Neural cell (in vitro differentiated cells): ENCODE data around the gene PIAS4. TPM values are rescaled to one million over a fixed set of nuclear protein-coding genes. Genes with fewer than 3 reads are reported as not detected.

Experiments
- H2AFZ ChIP-seq: fragments of 200-600, 300-800 bp; sonication (generic), shearing (Covaris generic); 2 replicates; pipeline ENCODE4 v1.6.0; 2014; ENCODE audit warnings: low read depth, mild to moderate bottlenecking, antibody characterized with exemption, low read length, moderate library complexity
- H3F3A ChIP-seq: fragments of 200-600 bp; shearing (Covaris generic); 2 replicates; pipeline ENCODE4 v1.6.1; 2016; ENCODE audit warnings: mild to moderate bottlenecking, moderate library complexity, mixed read lengths, antibody characterized with exemption, low read length; ENCODE audit not compliant: insufficient read depth, poor library complexity, severe bottlenecking
- H3K27ac ChIP-seq: fragments of 200-600, 300-800 bp; sonication (generic), shearing (Covaris generic); 2 replicates; pipeline ENCODE4 v1.5.1; 2014; ENCODE audit warnings: mild to moderate bottlenecking, low read length, moderate library complexity
- H3K27me3 ChIP-seq: fragments of 300-800, 200-600 bp; sonication (generic), shearing (Covaris generic); 2 replicates; pipeline ENCODE4 v1.6.0; 2014; ENCODE audit warnings: mild to moderate bottlenecking, low read depth, low read length, moderate library complexity; ENCODE audit not compliant: insufficient read depth
- H3K36me3 ChIP-seq: fragments of 300-800, 200-600 bp; sonication (generic), shearing (Covaris generic); 2 replicates; pipeline ENCODE4 v1.5.1; 2014; ENCODE audit warnings: mild to moderate bottlenecking, antibody characterized with exemption, low read length, moderate library complexity; ENCODE audit not compliant: insufficient read depth
- H3K4me2 ChIP-seq: fragments of 300-800, 200-600 bp; sonication (generic), shearing (Covaris generic); 2 replicates; pipeline ENCODE4 v1.6.0; 2014; ENCODE audit warnings: mild to moderate bottlenecking, low read length
- H3K4me3 ChIP-seq: fragments of 300-800, 200-600 bp; sonication (generic), shearing (Covaris generic); 2 replicates; pipeline ENCODE4 v1.5.1; 2014; ENCODE audit warnings: mild to moderate bottlenecking, low read length, moderate library complexity
- H3K79me2 ChIP-seq: fragments of 200-600 bp; shearing (Covaris generic); replicated peaks from 2 replicates; pipeline ENCODE4 v1.6.0; 2014; ENCODE audit warnings: mild to moderate bottlenecking, low read length, moderate library complexity; ENCODE audit not compliant: insufficient read depth
- H3K9ac ChIP-seq: fragments of 300-800, 200-600 bp; sonication (generic), shearing (Covaris generic); 2 replicates; pipeline ENCODE4 v1.6.1; 2016; ENCODE audit warnings: mild to moderate bottlenecking, low read length, mixed read lengths
- H3K9me2 ChIP-seq: fragments of 200-600 bp; shearing (Covaris generic); 2 replicates; pipeline ENCODE4 v1.6.1; 2016; ENCODE audit warnings: mild to moderate bottlenecking, low read length, mixed read lengths; ENCODE audit not compliant: insufficient read depth
- H3K9me3 ChIP-seq: fragments of 200-600, 300-800 bp; sonication (generic), shearing (Covaris generic); 2 replicates; pipeline ENCODE4 v1.6.1; 2016; ENCODE audit warnings: mild to moderate bottlenecking, mixed run types, low read length, moderate library complexity, mixed read lengths
- H4K20me1 ChIP-seq: fragments of 200-600 bp; shearing (Covaris generic); 2 replicates; pipeline ENCODE4 v1.6.1; 2016; ENCODE audit warnings: mild to moderate bottlenecking, mixed run types; ENCODE audit not compliant: insufficient read depth
- CTCF ChIP-seq: fragments of 450-650 bp; IDR thresholded peaks from 2 replicates; pipeline ENCODE4 v1.5.1; 2014; ENCODE audit warnings: antibody characterized with exemption, mild to moderate bottlenecking, moderate library complexity; ENCODE audit not compliant: poor library complexity, severe bottlenecking
- EP300 ChIP-seq: fragments of 450-650 bp; conservative IDR thresholded peaks from 2 replicates; pipeline ENCODE4 v1.6.1; 2014; ENCODE audit warnings: antibody characterized with exemption, mild to moderate bottlenecking, moderate library complexity; ENCODE audit not compliant: poor library complexity, severe bottlenecking
- EZH2 ChIP-seq: fragments of 200-600, 300-800 bp; shearing (Covaris generic), sonication (generic); IDR thresholded peaks from 2 replicates; pipeline ENCODE4 v1.6.1; 2014; ENCODE audit warnings: antibody characterized with exemption, low read length, borderline replicate concordance, mild to moderate bottlenecking; ENCODE audit not compliant: insufficient read depth, poor library complexity, severe bottlenecking
- MXI1 ChIP-seq: fragments of 450-650 bp; conservative IDR thresholded peaks from 2 replicates; pipeline ENCODE4 v1.6.1; 2014; ENCODE audit warnings: antibody characterized with exemption, mild to moderate bottlenecking; ENCODE audit not compliant: poor library complexity, severe bottlenecking
- POLR2AphosphoS5 ChIP-seq: IDR thresholded peaks from 2 replicates; pipeline ENCODE4 v1.6.1; 2012
- RAD21 ChIP-seq: fragments of 450-650 bp; conservative IDR thresholded peaks from 2 replicates; pipeline ENCODE4 v1.6.1; 2014; ENCODE audit warnings: antibody characterized with exemption, mild to moderate bottlenecking, moderate library complexity
- REST ChIP-seq: IDR thresholded peaks from 2 replicates; pipeline ENCODE4 v1.6.1; 2012; ENCODE audit warnings: borderline replicate concordance
- SMC3 ChIP-seq: fragments of 450-650 bp; conservative IDR thresholded peaks from 2 replicates; pipeline ENCODE4 v1.6.1; 2014; ENCODE audit warnings: antibody characterized with exemption, mild to moderate bottlenecking, moderate library complexity; ENCODE audit not compliant: poor library complexity
- TAF1 ChIP-seq: IDR thresholded peaks from 2 replicates; pipeline ENCODE4 v1.6.1; 2012; ENCODE audit warnings: low read depth
- polyA plus RNA-seq: library from polyadenylated mRNA; depleted of rRNA; stranded (reverse); fragments of >200 nt; gene quantifications from 2 replicates; pipeline ENCODE4 v1.2.3, GENCODE V29; 2014

PIAS4 gene
- polyA plus RNA-seq, 1 donor from 2014 or later, result 22.3 TPM

GRCh38 chr19:3959766-3960131 lies 47.8 kb upstream of the PIAS4 start:
- Histone ChIP-seq H3K9ac (no peak overlapping the region), H3K9me2 (no peaks in the 10 kb centered on the region), H3K4me3 (no peak overlapping the region), H3K27me3 (no peaks in the 10 kb centered on the region), H4K20me1 (no peaks in the 10 kb centered on the region), H3K36me3 (no peaks in the 10 kb centered on the region), H3K4me2 (no peak overlapping the region), H3F3A (no peaks in the 10 kb centered on the region), H3K9me3 (no peaks in the 10 kb centered on the region), H3K79me2 (no peaks in the 10 kb centered on the region), H3K27ac (no peak overlapping the region), H2AFZ (no peak overlapping the region)
- TF ChIP-seq MXI1 (no peak), RAD21 (no peak), EP300 (no peak), EZH2 (no peak), REST (no peak), POLR2AphosphoS5 (no peak), CTCF (no peak), SMC3 (no peak), TAF1 (no peak)

- TF ChIP-seq REST (no peak), TAF1 (no peak), POLR2AphosphoS5 (no peak), EZH2 (no peak), MXI1 (no peak), CTCF (no peak), RAD21 (no peak), SMC3 (no peak), EP300 (no peak)
- no peak overlapping the region for H3K27ac ChIP-seq
- no peak overlapping the region for H2AFZ ChIP-seq
- no peaks in the 10 kb centered on the region for H3K9me2 ChIP-seq
- no peak overlapping the region for H3K9ac ChIP-seq
- no peak overlapping the region for H3K4me3 ChIP-seq
- no peak overlapping the region for H3K4me2 ChIP-seq
- no peaks in the 10 kb centered on the region for H4K20me1 ChIP-seq
- H3K79me2 ChIP-seq, result peaks cover 2% of the 10 kb centered on the region
- H3K27me3 ChIP-seq, result no peaks in the 10 kb centered on the region
- no peaks in the 10 kb centered on the region for H3F3A ChIP-seq
- no peaks in the 10 kb centered on the region for H3K36me3 ChIP-seq
- no peaks in the 10 kb centered on the region for H3K9me3 ChIP-seq
These were observed 46.5 kb upstream of the PIAS4 start for GRCh38 chr19:3961007-3961406.
